Kidney (tissue), 14 donors: ENCODE measurements around the gene DUSP12. TPM values are rescaled to one million over a fixed set of nuclear protein-coding genes. Genes with fewer than 3 reads are reported as not detected.

Experiments
- DNase-seq, 5 donors: peaks; one replicate each; pipeline ENCODE4 v3.0.0-alpha.2; 2013 to 2020
- FAIRE-seq: peaks from 2 replicates; lab custom pipeline; 2012; peaks lifted over from hg19 to GRCh38; lab: Jason Lieb, UNC
- H3K27ac ChIP-seq, 2 donors: one replicate each; pipeline ENCODE4 v1.7.0; 2013; ENCODE audit warnings: low read depth in 2 of 2, low read length in 2 of 2, inconsistent platforms in 1 of 2
- H3K27me3 ChIP-seq: one replicate; pipeline ENCODE4 v1.7.1; 2013; ENCODE audit warnings: low read length, inconsistent platforms; ENCODE audit not compliant: control insufficient read depth, insufficient read depth
- H3K36me3 ChIP-seq, 3 donors: one replicate each; pipeline versions ENCODE4 v1.7.0 to v1.7.1; 2013; ENCODE audit warnings: low read length in 3 of 3, control low read depth in 1 of 3, inconsistent platforms in 1 of 3; ENCODE audit not compliant: insufficient read depth in 3 of 3, control insufficient read depth in 2 of 3
- H3K4me1 ChIP-seq, 3 donors: one replicate each; pipeline versions ENCODE4 v1.7.0 to v1.7.1; 2013; ENCODE audit warnings: low read length in 3 of 3, inconsistent platforms in 1 of 3, low read depth in 1 of 3; ENCODE audit not compliant: control insufficient read depth in 2 of 3, insufficient read depth in 2 of 3
- H3K4me3 ChIP-seq, 3 donors: one replicate each; pipeline versions ENCODE4 v1.7.0 to v1.8.1; 2013; ENCODE audit warnings: low read length in 3 of 3, control low read depth in 1 of 3, inconsistent platforms in 1 of 3
- H3K9ac ChIP-seq, 3 donors: one replicate each; pipeline versions ENCODE4 v1.7.0 to v1.7.1; 2013; ENCODE audit warnings: low read length in 3 of 3, control low read depth in 1 of 3, inconsistent platforms in 1 of 3
- H3K9me3 ChIP-seq, 3 donors: one replicate each; pipeline versions ENCODE4 v1.7.0 to v1.7.1; 2013; ENCODE audit warnings: low read length in 3 of 3, control low read depth in 1 of 3, inconsistent platforms in 1 of 3; ENCODE audit not compliant: control insufficient read depth in 2 of 3, insufficient read depth in 1 of 3
- CTCF ChIP-seq: IDR thresholded peaks from 3 replicates; pipeline ENCODE4 v1.5.1; 2012; ENCODE audit warnings: mild to moderate bottlenecking, moderate library complexity, borderline replicate concordance; ENCODE audit not compliant: insufficient read depth; ENCODE audit errors: extremely low read depth
- intact Hi-C: fragments of 100-400 bp; cut with DNase I; formaldehyde crosslinking; loops from one replicate; pipeline ENCODE4 v1.11.1; 2022
- polyA plus RNA-seq: library from polyadenylated mRNA; stranded (reverse); fragments of 350-450 nt; fragmentation: Illumina TruSeq; extraction: RNeasy Lipid Tissue Mini Kit (QIAGEN cat#74804); gene quantifications from one replicate; pipeline ENCODE4 v1.2.3, GENCODE V29; 2014; ENCODE audit warnings: low read depth, low replicate concordance; ENCODE audit not compliant: insufficient read depth
- total RNA-seq: library from RNA; stranded (reverse); fragmentation: NEBNext Ultra II Directional; extraction: Animal tissue kit (Norgen Biotek cat#: 25700); gene quantifications from one replicate; pipeline ENCODE4 v1.2.1, GENCODE V29; 2021
- donor health status: control.
- donor health status: control.
- donor health status: control.
- donor health status: control.
- donor health status: control.
- donor health status: DM: yes; HTN: yes; CAD: no.
- donor health status: Normal renal cell carcinoma (clear cell type).

The DUSP12 gene
- total and polyA plus RNA-seq, 2 donors from 2014 or later, result 17.9 to 21.3 TPM

GRCh38 chr1:161709373-161709772, 40.2 kb upstream of the DUSP12 start:
- TF ChIP-seq CTCF, result no peak
- no peaks in the 10 kb centered on the region for H3K36me3 ChIP-seq
- no peaks in the 10 kb centered on the region for H3K4me1 ChIP-seq
- no peak overlapping the region for H3K27ac ChIP-seq
- DNase-seq (no peak), FAIRE-seq (no peak)
- no peaks in the 10 kb centered on the region for H3K9me3 ChIP-seq
- no peaks in the 10 kb centered on the region for H3K27me3 ChIP-seq
- intact Hi-C loops, result no loop called here
- H3K9ac ChIP-seq, result no peak overlapping the region
- no peak overlapping the region for H3K4me3 ChIP-seq

- H3K4me1 ChIP-seq, result no peaks in the 10 kb centered on the region
- FAIRE-seq (no peak), DNase-seq (no peak)
- H3K27ac ChIP-seq, result no peak overlapping the region
- intact Hi-C loops, result no loop called here
- no peaks in the 10 kb centered on the region for H3K9me3 ChIP-seq
- no peaks in the 10 kb centered on the region for H3K36me3 ChIP-seq
- no peak for TF ChIP-seq CTCF
- H3K4me3 ChIP-seq, result no peak overlapping the region
- no peaks in the 10 kb centered on the region for H3K27me3 ChIP-seq
- no peak overlapping the region for H3K9ac ChIP-seq
These were observed 39.0 kb upstream of the DUSP12 start for GRCh38 chr1:161710560-161710959.

GRCh38 chr1:161718559-161719324, 30.8 kb upstream of the DUSP12 start:
- Histone ChIP-seq H3K27me3 (no peaks in the 10 kb centered on the region), H3K4me1 (no peaks in the 10 kb centered on the region), H3K36me3 (no peaks in the 10 kb centered on the region), H3K4me3 (no peak overlapping the region), H3K27ac (no peak overlapping the region), H3K9me3 (no peaks in the 10 kb centered on the region), H3K9ac (no peak overlapping the region)
- DNase-seq, result no peak
- TF ChIP-seq CTCF, result no peak
- no peak for FAIRE-seq
- intact Hi-C loops, result no loop called here

GRCh38 chr1:161719325-161719611, 30.3 kb upstream of the DUSP12 start:
- H3K9ac ChIP-seq, result no peak overlapping the region
- H3K4me3 ChIP-seq, result no peak overlapping the region
- H3K27ac ChIP-seq, result no peak overlapping the region
- intact Hi-C loops, result no loop called here
- TF ChIP-seq CTCF, result no peak
- DNase-seq (no peak), FAIRE-seq (no peak)
- H3K9me3 ChIP-seq, result no peaks in the 10 kb centered on the region
- no peaks in the 10 kb centered on the region for H3K36me3 ChIP-seq
- H3K27me3 ChIP-seq, result no peaks in the 10 kb centered on the region
- no peaks in the 10 kb centered on the region for H3K4me1 ChIP-seq
